ENCODE measurements around the gene CCNQ.
"Not testable (repeated sequence)": the region's sequence is repeated elsewhere in the genome, so short reads cannot be mapped to it uniquely, and the experiment has no call there.

The CCNQ gene

DNA sequence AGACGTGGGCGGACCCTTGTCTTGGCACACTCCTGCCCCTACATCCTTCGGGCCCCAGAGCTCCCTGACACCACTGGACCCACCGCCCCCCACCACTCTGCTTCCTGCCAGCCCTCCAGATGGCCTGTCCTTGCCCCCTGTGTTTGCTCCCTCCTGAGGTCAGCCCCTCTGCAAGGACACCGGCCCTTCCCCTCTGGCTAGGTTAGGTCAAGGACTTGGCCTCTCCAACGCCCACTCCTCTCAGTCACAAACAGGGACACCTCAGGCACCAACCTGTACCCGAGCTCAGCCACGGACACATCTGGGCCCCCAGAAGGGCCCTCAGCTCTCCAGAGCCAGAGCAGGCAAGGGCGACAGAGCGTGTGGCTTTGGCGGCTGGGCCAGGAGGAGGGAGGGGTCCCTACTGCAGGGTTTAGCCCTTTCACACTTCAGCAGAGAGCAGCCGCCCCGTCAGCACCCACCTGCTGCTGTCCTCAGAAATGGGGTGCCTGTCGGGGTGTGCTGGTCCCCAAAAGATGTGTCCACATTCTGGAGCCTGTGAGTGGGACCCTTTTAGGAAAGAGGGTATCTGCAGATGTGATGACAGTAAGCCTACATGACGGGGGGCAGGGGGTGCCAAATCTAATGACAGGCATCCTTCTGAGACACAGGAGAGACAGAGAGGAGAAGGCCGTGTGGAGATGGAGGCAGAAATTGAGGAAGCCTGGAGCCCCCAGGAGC lies 24.5 kb upstream of the CCNQ start:
- peak; percentile 26 for DNase-seq

DNA sequence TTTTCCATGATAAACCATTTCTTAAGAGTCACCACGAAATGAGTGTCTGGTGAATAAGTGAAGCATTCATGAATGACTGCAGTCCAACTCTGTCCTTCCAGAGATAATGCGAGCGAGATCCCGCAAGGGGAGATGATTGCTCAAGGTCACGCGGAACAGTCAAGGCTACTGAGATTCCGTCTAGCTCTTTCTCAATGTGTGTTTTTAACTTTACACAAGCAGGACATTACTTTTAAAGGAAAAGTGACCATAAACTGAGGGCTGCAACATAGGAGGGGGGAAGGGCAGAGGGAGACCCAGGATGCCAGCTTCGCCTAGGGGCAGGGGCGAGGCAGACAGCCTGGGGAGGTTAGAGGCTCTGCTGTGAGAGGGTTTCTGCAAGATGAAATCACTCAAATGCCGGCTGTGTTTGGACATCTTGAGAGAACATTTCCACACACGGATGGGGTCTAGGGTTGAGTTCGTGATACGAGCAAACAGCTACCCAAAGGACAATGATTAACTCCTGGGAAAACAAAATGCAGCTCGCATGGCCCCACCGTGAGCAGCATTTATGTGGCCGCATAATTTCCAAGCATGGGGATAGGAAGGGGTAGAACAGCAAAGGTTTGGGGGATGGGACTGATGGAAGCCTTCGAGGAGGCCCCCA lies 23.8 kb upstream of the CCNQ start:
- no peak for DNase-seq

DNA sequence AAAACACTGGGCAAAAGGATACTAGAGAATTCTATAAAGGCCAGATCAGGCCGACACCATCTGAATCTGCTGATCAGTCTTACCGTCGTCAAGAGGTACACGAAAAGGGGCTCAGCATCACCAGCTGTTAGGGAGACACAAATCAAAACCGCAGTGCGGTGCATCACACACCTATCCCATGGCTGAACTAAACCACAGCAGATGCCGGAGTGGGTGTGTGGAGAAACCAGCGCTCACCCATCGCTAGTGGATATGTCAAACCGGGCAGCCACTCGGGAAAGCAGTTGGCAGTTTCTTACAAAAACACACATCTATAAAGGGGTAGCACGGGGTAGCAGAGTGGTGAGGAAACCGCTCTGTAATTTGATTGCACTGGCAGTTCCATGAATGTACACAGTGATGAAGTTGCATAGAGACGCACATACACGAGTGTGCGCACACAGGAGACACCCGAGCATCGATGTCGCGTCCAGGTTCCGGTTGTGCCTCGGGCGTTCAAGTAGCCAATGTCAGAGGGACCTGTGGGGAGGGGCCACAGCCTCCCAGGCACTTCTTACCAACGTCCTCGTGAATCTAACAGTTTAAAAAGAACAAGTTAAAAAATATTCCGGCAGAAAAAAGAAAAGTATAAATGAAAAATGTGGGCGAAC lies 23.1 kb upstream of the CCNQ start:
- DNase-seq: no peak

- no peak for DNase-seq
Observed at GRCh38 chrX:153620576-153620975, 21.6 kb upstream of the CCNQ start.

- DNase-seq: no peak
Observed at GRCh38 chrX:153614818-153615217, 15.9 kb upstream of the CCNQ start.

DNA sequence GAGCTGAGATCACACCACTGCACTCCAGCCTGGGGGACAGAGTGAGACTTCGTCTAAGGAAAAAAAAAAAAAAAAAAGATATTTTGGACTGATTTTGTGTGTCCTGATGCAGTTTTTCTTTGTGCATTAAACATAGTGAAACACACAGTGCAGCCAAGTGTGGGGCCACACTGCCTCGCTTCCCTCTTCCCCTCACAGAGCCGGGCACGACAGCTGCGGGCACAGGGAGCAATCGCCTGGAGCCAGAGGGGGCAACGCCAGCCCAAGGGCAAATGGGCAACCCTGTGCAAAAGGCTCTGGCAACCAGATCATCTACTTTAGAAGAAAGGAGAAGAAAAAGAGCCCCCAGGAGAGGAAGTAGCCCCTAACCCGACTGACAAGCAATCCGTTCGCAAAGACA lies 13.5 kb upstream of the CCNQ start:
- no peak for DNase-seq

DNA sequence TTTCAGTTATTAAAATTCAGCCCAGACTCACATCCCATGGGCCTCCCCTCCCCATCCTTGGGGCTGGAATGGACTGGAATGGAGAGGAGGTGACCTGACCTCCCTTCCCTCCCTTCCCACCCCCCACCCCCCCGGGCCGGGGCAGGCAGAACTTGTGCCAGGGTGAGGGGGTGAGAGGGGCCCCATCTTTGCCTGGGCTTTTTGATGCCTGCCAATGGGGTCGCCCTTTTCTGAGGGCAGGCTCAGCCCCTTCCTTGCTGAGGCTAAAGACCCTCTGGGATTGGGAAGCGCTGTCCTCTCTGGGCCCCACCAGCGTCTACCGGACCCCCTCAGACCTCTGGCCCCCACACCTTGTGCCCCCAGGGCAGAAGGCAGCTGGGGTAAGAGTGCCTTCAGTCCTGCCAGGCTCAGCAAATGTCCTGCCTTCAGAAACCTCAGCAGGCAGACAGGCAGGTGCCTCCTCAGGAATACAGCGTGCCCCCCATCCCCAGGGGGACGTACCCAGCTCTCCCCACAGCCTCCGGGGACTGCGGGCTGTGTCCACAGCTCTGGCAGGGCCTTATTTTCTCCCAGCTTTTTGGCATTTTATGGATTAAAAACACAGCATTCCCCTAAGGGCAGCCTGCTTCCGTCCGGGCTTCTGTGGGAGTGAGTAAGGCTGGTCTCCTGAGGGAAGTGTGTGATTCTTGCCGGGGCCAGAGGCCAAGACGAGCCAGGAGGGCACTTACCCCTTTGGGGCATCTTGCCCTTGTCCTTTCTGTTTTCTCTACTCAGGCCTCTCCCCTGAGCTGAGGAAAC lies 12.6 kb upstream of the CCNQ start:
- no peak for DNase-seq

DNA sequence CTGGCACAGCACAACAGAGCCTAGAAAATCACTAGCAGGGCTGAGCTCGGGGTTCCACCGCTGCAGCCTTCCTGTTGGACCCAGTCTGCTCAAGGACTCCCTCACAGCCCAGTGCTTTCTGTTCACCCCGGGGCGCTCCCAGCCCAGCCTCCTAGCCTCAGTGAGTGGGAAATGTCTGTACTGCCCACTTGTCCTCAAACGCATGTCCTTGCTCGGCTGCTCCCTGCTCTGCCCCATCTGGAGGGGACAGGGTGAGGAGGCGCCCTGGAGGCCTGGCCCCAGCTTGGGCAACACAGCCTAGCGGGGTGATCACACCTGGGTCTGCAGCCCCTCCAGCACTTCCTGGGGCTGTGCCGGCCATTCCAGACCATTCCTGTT lies 11.9 kb upstream of the CCNQ start:
- DNase-seq: no peak

- DNase-seq: peak; percentile 71
Observed at GRCh38 chrX:153609917-153610835, 11.2 kb upstream of the CCNQ start.

- no peak for DNase-seq
Observed at GRCh38 chrX:153608806-153609205, 9.9 kb upstream of the CCNQ start.

- DNase-seq: no peak
Observed at GRCh38 chrX:153608376-153608775, 9.4 kb upstream of the CCNQ start.

GRCh38 chrX:153606503-153606902 lies 7.6 kb upstream of the CCNQ start:
- no peak for DNase-seq

- not testable (repeated sequence) for DNase-seq
Observed at GRCh38 chrX:153604666-153605380, 5.9 kb upstream of the CCNQ start.

GRCh38 chrX:153603131-153603656 lies 4.3 kb upstream of the CCNQ start:
- no peak for DNase-seq

DNA sequence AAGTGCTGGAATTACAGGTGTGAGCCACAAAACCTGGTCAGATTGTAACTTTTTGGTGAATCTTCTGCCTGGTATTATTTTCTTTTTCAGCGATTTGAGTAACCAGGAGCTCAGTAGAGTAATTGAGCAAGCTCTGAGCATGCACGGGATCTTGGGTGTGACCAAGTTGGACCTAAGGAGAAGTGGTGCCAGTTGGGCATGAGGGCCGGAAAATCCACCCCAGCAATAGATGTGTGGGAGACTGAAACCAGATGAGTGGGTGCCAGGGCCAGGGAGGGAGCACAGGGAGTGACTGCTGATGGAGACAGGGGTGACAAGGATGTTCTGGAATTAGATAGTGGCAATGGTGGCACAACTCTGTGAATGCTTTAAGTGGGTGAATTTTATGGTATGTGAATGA lies 3.7 kb upstream of the CCNQ start:
- DNase-seq: no peak

DNA sequence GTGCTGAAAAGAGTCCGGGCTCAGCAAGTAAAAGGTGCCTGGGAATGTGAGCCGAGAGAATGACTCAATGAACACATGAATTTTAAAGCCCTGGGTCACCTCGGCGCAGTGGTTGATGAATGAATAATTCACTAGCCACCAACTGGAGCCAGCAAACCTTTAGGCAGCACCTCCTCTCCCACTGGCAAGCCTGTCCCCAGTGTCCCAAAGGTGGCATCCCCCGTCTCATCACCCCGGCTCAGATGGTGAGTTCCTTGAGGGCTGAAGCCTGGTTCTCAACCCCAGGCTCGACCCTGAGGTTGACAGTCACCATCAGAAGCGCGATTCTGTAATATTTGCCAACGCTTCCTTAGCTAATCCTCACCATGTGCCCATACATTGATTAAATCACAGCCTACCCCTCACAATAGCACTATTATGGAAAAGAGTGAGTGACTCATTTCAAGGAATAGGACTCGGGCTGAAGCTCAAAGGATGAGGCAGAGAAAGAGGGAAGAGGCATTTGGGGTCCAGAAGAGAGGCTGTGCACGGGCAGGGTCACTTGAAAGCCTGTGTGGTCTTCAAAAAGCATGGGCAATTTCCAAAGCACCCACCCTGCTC lies 2.7 kb upstream of the CCNQ start:
- DNase-seq: no peak

DNA sequence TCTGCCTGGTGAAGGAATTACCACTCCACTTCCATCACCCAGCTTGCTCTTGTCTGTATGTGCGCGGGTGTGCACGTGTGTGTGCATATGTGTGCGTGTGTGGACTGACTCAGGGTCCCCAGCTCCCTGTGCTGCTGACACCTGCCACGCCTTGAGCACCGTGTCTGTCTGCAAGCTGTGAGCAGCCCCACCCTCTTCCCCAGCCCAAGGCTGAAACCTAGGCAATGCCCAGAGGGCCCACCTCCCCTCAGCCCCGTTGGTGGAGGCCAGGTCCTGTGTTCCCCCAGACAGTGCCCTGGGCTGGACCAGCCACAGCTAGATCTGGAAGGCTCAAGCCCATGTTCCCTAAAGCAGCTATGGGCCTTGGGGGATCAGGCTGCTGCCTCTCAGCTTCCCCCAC lies 2.0 kb upstream of the CCNQ start:
- DNase-seq: no peak

DNA sequence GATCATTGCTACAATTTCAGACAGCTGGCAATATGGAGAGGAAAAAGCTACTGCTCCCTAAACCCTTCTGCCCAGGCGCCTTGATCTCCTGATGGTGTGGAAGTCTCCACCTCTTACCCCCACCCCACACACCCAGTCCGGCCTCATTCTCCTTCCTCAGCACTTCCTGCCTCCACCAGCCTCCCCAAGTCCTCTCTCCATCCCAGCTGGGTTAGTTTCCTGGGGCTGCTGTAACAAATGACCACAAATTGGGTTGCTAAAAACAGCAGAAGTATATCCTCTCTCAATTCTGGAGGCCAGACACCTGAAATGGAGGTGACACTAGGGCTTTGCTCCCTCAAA lies 1.1 kb upstream of the CCNQ start:
- DNase-seq: no peak

GRCh38 chrX:153599192-153600031 lies 473 bp upstream of the CCNQ start:
- peak; percentile 74 for DNase-seq

All from right kidney (tissue), 1 donor.